ENCODE results near the gene MAGT1.

GRCh38 chrX:77795124-77795523 is 100.1 kb downstream of the MAGT1 start:
- TF ChIP-seq CTCF (IDR thresholded peaks at IDR 0.05) (no peak), HMGXB4 (CRISPR knock-in tag; IDR thresholded peaks at IDR 0.05) (no peak), TEAD4 (CRISPR knock-in tag; IDR thresholded peaks at IDR 0.05) (no peak), SP1 (CRISPR knock-in tag; conservative IDR thresholded peaks at IDR 0.05) (no peak), PRDM15 (CRISPR knock-in tag; IDR thresholded peaks at IDR 0.05) (no peak), ZNF232 (CRISPR knock-in tag; IDR thresholded peaks at IDR 0.05) (no peak), IRF2 (CRISPR knock-in tag; IDR thresholded peaks at IDR 0.05; ENCODE audit: borderline replicate concordance, low read depth) (no peak), FOXP4 (CRISPR knock-in tag; IDR thresholded peaks at IDR 0.05) (no peak), ARID4B (CRISPR knock-in tag; IDR thresholded peaks at IDR 0.05; ENCODE audit: borderline replicate concordance) (no peak), NFATC4 (CRISPR knock-in tag; IDR thresholded peaks at IDR 0.05) (no peak), ATF1 (CRISPR knock-in tag; IDR thresholded peaks at IDR 0.05) (no peak), SMAD4 (CRISPR knock-in tag; IDR thresholded peaks at IDR 0.05) (no peak), GRHL2 (CRISPR knock-in tag; IDR thresholded peaks at IDR 0.05; ENCODE audit: insufficient replicate concordance, severe bottlenecking) (no peak)

Data from WTC11 (cell line).